K562 (cell line): ENCODE measurements around the gene RBMS3. TPM values are rescaled to one million over a fixed set of nuclear protein-coding genes. Genes with fewer than 3 reads are reported as not detected.

ENCODE experiments used
- ATAC-seq: fragments of 200-7000 bp; cut with Tn5 transposase; 3 replicates; pipeline ENCODE4 v1.9.1; 2020; ENCODE audit warnings: moderate library complexity
- BruUV-seq: library from RNA; stranded (reverse); fragments of 400-500 nt; replicated peaks from 2 replicates; lab custom pipeline; 2021; lab: Mats Ljungman, UMichigan
- CTCF ChIA-PET: fragments of 300-600 bp; formaldehyde crosslinking; extraction: SDS; loops from one replicate; lab custom pipeline; 2021; ENCODE audit warnings: low intra/inter-chr PET ratio; lab: Yijun Ruan, JAX
- POLR2A ChIA-PET: fragments of 300-600, 350-650 bp; sonication (Branson Sonifier 250); formaldehyde crosslinking; extraction: SDS; loops from one replicate; lab custom pipeline; 2021; ENCODE audit warnings: antibody characterized with exemption, inconsistent platforms; lab: Yijun Ruan, JAX
- DNase-seq, 4 experiments: peaks; one replicate each; pipeline versions ENCODE4 v3.0.0 to v3.0.0-alpha.2; 2011 to 2018; ENCODE audit warnings: low spot score in 3 of 4, mixed read lengths in 3 of 4; ENCODE audit errors: extremely low read depth in 1 of 4
- FAIRE-seq: peaks from 2 replicates; lab custom pipeline; 2011; peaks lifted over from hg19 to GRCh38; lab: Jason Lieb, UNC
- H2AFZ ChIP-seq: 2 replicates; pipeline ENCODE4 v1.6.0; 2011; ENCODE audit warnings: low read depth, low read length, control low read depth, inconsistent platforms
- H3K27ac ChIP-seq: fragments of 200-600 bp; 3 replicates; pipeline ENCODE4 v1.8.0; 2011; ENCODE audit warnings: low read depth, mild to moderate bottlenecking, control low read depth, inconsistent platforms, low read length, moderate library complexity, mixed read lengths; ENCODE audit errors: extremely low read depth
- H3K27me3 ChIP-seq, 2 experiments: fragments of 300-600 bp in 1 of 2; 2 replicates in 1 of 2; 3 replicates in 1 of 2; pipeline versions ENCODE4 v1.6.0 to v1.8.0; 2011; ENCODE audit warnings: inconsistent platforms in 2 of 2, low read length in 2 of 2, mild to moderate bottlenecking in 1 of 2, mixed read lengths in 1 of 2, moderate library complexity in 1 of 2; ENCODE audit not compliant: control insufficient read depth in 2 of 2, insufficient read depth in 2 of 2
- H3K36me3 ChIP-seq: fragments of 300-600 bp; 3 replicates; pipeline ENCODE4 v1.8.0; 2011; ENCODE audit warnings: mild to moderate bottlenecking, low read length, inconsistent platforms; ENCODE audit not compliant: control insufficient read depth, insufficient read depth
- H3K4me1 ChIP-seq, 2 experiments: fragments of 200-600 bp in 1 of 2; replicated peaks in 1 of 2; 2 replicates in 1 of 2; 3 replicates in 1 of 2; pipeline versions ENCODE4 v1.5.1 to v1.8.0; 2011; ENCODE audit warnings: inconsistent platforms in 2 of 2, low read length in 2 of 2, mild to moderate bottlenecking in 1 of 2, mixed read lengths in 1 of 2, moderate library complexity in 1 of 2; ENCODE audit not compliant: control insufficient read depth in 2 of 2, insufficient read depth in 2 of 2
- H3K4me2 ChIP-seq: 2 replicates; pipeline ENCODE4 v1.6.1; 2011; ENCODE audit warnings: low read length, control low read depth, inconsistent platforms, mixed read lengths; ENCODE audit not compliant: insufficient read depth
- H3K4me3 ChIP-seq: fragments of 200-600 bp; sonication (generic), shearing (Covaris generic); 2 replicates; pipeline ENCODE4 v1.5.1; 2016; ENCODE audit warnings: control low read depth, inconsistent platforms
- H3K79me2 ChIP-seq: fragments of 200-600 bp; 3 replicates; pipeline ENCODE4 v1.8.0; 2011; ENCODE audit warnings: low read length, inconsistent platforms; ENCODE audit not compliant: control insufficient read depth, insufficient read depth
- H3K9ac ChIP-seq, 2 experiments: 2 replicates each; pipeline versions ENCODE4 v1.6.0 to v1.6.1; 2011; ENCODE audit warnings: low read depth in 2 of 2, low read length in 2 of 2, control low read depth in 1 of 2, inconsistent platforms in 1 of 2, mild to moderate bottlenecking in 1 of 2, mixed read lengths in 1 of 2; ENCODE audit not compliant: insufficient read depth in 1 of 2
- H3K9me1 ChIP-seq: one replicate; pipeline ENCODE4 v1.6.0; 2011; ENCODE audit warnings: inconsistent platforms, mild to moderate bottlenecking, low read length, moderate library complexity; ENCODE audit not compliant: control insufficient read depth, insufficient read depth
- H3K9me3 ChIP-seq: replicated peaks from 2 replicates; pipeline ENCODE4 v1.5.1; 2011; ENCODE audit warnings: low read depth, low read length, inconsistent platforms; ENCODE audit not compliant: control insufficient read depth, insufficient read depth
- H4K20me1 ChIP-seq: replicated peaks from 2 replicates; pipeline ENCODE4 v1.6.1; 2011; ENCODE audit warnings: low read length, inconsistent platforms, mixed read lengths; ENCODE audit not compliant: control insufficient read depth, insufficient read depth
- CBFB ChIP-seq: sonication (generic); formaldehyde crosslinking; IDR thresholded peaks from 2 replicates; pipeline ENCODE4 v1.4.0; 2020; ENCODE audit warnings: mild to moderate bottlenecking, missing genetic modification reagents
- CTBP1 ChIP-seq: fragments of 450-650 bp; IDR thresholded peaks from 2 replicates; pipeline ENCODE4 v1.6.1; 2016; ENCODE audit warnings: borderline replicate concordance
- DACH1 ChIP-seq: fragments of 450-650 bp; IDR thresholded peaks from 2 replicates; pipeline ENCODE4 v1.6.1; 2018; ENCODE audit not compliant: partially characterized antibody
- HNRNPL ChIP-seq: fragments of 200-400 bp; formaldehyde crosslinking; IDR thresholded peaks from 2 replicates; pipeline ENCODE4 v1.6.1; 2017; ENCODE audit warnings: low read depth, mild to moderate bottlenecking, low read length
- IRF2 ChIP-seq: sonication (generic); formaldehyde crosslinking; IDR thresholded peaks from 2 replicates; pipeline ENCODE4 v1.8.1; 2022; ENCODE audit warnings: mild to moderate bottlenecking, missing genetic modification reagents
- NELFE ChIP-seq: IDR thresholded peaks from 2 replicates; pipeline ENCODE4 v1.6.1; 2011; ENCODE audit warnings: mild to moderate bottlenecking; ENCODE audit not compliant: insufficient read depth, insufficient read length
- NEUROD1 ChIP-seq: fragments of 150-350 bp; IDR thresholded peaks from 2 replicates; pipeline ENCODE4 v1.6.1; 2014; ENCODE audit warnings: borderline replicate concordance, low read length, low read depth; ENCODE audit not compliant: partially characterized antibody
- POLR2A ChIP-seq: fragments of 450-650 bp; conservative IDR thresholded peaks from 2 replicates; pipeline ENCODE4 v1.6.1; 2016
- PTTG1 ChIP-seq: fragments of 450-650 bp; IDR thresholded peaks from 2 replicates; pipeline ENCODE4 v1.6.1; 2016; ENCODE audit warnings: low read depth, mild to moderate bottlenecking, missing genetic modification characterization, missing compliant biosample characterization
- SAFB ChIP-seq: fragments of 200-400 bp; formaldehyde crosslinking; IDR thresholded peaks from 2 replicates; pipeline ENCODE4 v1.6.1; 2017; ENCODE audit warnings: low read depth, low read length, borderline replicate concordance
- SMAD2 ChIP-seq: fragments of 150-350 bp; IDR thresholded peaks from 2 replicates; pipeline ENCODE4 v1.6.1; 2014; ENCODE audit warnings: low read depth, mild to moderate bottlenecking, low read length
- TFAM ChIP-seq: fragments of 250-450 bp; sonication (Bioruptor Pico); conservative IDR thresholded peaks from 2 replicates; pipeline ENCODE4 v1.5.0; 2021; ENCODE audit warnings: mild to moderate bottlenecking, moderate library complexity
- ZNF165 ChIP-seq: fragments of 250-450 bp; sonication (Bioruptor Pico); IDR thresholded peaks from 2 replicates; pipeline ENCODE4 v1.4.0; 2020; ENCODE audit warnings: borderline replicate concordance
- WGBS: fragments of 100-300 bp; shearing (Covaris generic); methylation state at CpG from one replicate; pipeline ENCODE4 v1.1.6; 2016; ENCODE audit warnings: low coverage, mixed read lengths; ENCODE audit not compliant: insufficient coverage; ENCODE audit errors: missing lambda C conversion rate; 5-methylcytosine and 5-hydroxymethylcytosine counted together
- in situ Hi-C: fragments of 300-500 bp; cut with MboI; formaldehyde crosslinking; loops from 4 replicates; pipeline ENCODE4 v1.15.0; 2018; ENCODE audit warnings: inconsistent platforms, mixed read lengths
- intact Hi-C: fragments of 100-400 bp; cut with micrococcal nuclease; formaldehyde crosslinking; loops from 2 replicates; pipeline ENCODE4 v1.14.2; 2022
- polyA plus RNA-seq, 8 experiments: library from polyadenylated mRNA; depleted of rRNA in 4 of 8; stranded (reverse) in 5 of 8; unstranded in 3 of 8; fragments of >200 nt; fragmentation: Nextera tagmentation in 2 of 8; fragmentation: Illumina TruSeq in 1 of 8; extraction: Ambion mirVana in 2 of 8; extraction: Trizol in 1 of 8; gene quantifications; 2 replicates each; pipeline versions ENCODE4 v1.2.1 to v1.2.3, GENCODE V29; 2011 to 2014; ENCODE audit warnings: inconsistent platforms in 1 of 8, missing spikeins in 1 of 8
- total RNA-seq, 7 experiments: library from RNA; depleted of rRNA in 6 of 7; stranded (reverse); fragments of >200 nt in 6 of 7; fragmentation: Illumina TruSeq in 2 of 7; extraction: Trizol in 2 of 7; gene quantifications; 2 replicates each; pipeline versions ENCODE4 v1.2.1 to v1.2.3, GENCODE V29; 2011 to 2021; ENCODE audit warnings: low replicate concordance in 1 of 7
- TF ChIP-seq, protein P1 (sequence below): sonication (generic); formaldehyde crosslinking; IDR thresholded peaks from 2 replicates; pipeline ENCODE4 v1.8.0; 2023; ENCODE audit warnings: mild to moderate bottlenecking, missing genetic modification reagents
- TF ChIP-seq, protein P2 (sequence below): sonication (generic); formaldehyde crosslinking; IDR thresholded peaks from 2 replicates; pipeline ENCODE4 v1.8.1; 2023; ENCODE audit warnings: mild to moderate bottlenecking, missing genetic modification reagents
- TF ChIP-seq, protein P3 (sequence below): fragments of 450-650 bp; IDR thresholded peaks from 2 replicates; pipeline ENCODE4 v1.6.1; 2016; ENCODE audit warnings: antibody characterized with exemption

RBMS3 gene
- total and polyA plus RNA-seq, 9 of the 15 experiments (the other 6 are each of a cell fraction or from before 2014, with no cell fraction given), result 0.20 TPM; not detected in 8

DNA sequence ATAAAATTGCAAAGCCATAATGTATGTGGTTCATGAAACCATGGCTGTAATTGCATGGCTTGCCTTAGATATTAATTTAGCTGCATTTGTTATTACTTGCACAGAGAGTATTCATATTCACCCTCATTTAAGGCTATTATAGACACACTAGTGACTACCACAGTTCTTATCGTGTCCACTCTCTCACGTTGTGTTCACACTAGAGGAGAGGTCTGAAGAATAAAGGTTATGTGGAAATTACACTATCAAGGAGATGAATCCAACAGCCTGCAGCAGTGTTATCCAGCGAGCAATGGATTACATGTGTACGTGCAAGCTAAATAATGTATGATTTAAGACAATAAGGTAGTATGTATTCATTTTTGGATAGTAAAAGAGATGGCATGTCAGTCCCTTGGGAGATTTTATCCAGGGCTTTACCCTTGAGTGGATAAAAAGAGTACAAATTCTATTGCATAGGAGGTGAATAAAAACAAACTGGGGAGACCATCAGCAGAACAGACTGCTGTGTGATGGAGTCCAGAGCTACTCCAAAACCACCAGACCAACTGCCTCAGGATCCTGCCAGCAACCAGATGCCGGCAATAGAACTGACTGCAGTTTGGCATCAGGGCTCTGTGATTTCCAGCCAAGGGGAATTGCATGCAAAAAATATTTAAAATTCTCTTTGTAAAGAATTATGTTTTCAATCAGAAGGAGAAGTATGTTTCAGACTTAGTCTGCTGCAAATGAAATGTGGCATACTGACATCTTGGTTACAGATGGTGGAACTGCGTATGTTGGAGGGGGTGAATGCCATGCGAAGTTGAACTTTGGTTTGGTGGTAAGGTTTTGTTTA lies 146.6 kb downstream of the RBMS3 start:
- in situ Hi-C loops, result no loop called here
- CTCF ChIA-PET, result no interaction called here
- POLR2A ChIA-PET, result no interaction called here
- Histone ChIP-seq H3K4me2 (no peak overlapping the region), H3K36me3 (no peaks in the 10 kb centered on the region), H4K20me1 (no peaks in the 10 kb centered on the region), H3K27me3 (no peaks in the 10 kb centered on the region), H3K4me1 (no peaks in the 10 kb centered on the region), H3K9ac (no peak overlapping the region), H3K27ac (no peak overlapping the region), H3K9me3 (no peaks in the 10 kb centered on the region), H3K9me1 (no peaks in the 10 kb centered on the region), H3K79me2 (no peaks in the 10 kb centered on the region), H2AFZ (no peak overlapping the region), H3K4me3 (no peak overlapping the region)
- DNase-seq (no peak), FAIRE-seq (no peak), ATAC-seq (no peak)
- 3% methylated on average over 7 of the region's 7 CpGs for WGBS
- intact Hi-C loops, result no loop called here
- BruUV-seq, result no TSS peak
- TF ChIP-seq SMAD2 (no peak), ZNF165 (no peak), IRF2 (CRISPR knock-in tag) (no peak), SAFB (no peak), HNRNPL (no peak), TFAM (no peak), POLR2A (no peak), NELFE (no peak), NEUROD1 (no peak), CTBP1 (no peak), DACH1 (no peak), CBFB (CRISPR knock-in tag) (no peak), PTTG1 (tag) (no peak)
- TF ChIP-seq, protein P1, sequence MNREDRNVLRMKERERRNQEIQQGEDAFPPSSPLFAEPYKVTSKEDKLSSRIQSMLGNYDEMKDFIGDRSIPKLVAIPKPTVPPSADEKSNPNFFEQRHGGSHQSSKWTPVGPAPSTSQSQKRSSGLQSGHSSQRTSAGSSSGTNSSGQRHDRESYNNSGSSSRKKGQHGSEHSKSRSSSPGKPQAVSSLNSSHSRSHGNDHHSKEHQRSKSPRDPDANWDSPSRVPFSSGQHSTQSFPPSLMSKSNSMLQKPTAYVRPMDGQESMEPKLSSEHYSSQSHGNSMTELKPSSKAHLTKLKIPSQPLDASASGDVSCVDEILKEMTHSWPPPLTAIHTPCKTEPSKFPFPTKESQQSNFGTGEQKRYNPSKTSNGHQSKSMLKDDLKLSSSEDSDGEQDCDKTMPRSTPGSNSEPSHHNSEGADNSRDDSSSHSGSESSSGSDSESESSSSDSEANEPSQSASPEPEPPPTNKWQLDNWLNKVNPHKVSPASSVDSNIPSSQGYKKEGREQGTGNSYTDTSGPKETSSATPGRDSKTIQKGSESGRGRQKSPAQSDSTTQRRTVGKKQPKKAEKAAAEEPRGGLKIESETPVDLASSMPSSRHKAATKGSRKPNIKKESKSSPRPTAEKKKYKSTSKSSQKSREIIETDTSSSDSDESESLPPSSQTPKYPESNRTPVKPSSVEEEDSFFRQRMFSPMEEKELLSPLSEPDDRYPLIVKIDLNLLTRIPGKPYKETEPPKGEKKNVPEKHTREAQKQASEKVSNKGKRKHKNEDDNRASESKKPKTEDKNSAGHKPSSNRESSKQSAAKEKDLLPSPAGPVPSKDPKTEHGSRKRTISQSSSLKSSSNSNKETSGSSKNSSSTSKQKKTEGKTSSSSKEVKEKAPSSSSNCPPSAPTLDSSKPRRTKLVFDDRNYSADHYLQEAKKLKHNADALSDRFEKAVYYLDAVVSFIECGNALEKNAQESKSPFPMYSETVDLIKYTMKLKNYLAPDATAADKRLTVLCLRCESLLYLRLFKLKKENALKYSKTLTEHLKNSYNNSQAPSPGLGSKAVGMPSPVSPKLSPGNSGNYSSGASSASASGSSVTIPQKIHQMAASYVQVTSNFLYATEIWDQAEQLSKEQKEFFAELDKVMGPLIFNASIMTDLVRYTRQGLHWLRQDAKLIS (CRISPR knock-in tag), result no peak
- TF ChIP-seq, protein P2, sequence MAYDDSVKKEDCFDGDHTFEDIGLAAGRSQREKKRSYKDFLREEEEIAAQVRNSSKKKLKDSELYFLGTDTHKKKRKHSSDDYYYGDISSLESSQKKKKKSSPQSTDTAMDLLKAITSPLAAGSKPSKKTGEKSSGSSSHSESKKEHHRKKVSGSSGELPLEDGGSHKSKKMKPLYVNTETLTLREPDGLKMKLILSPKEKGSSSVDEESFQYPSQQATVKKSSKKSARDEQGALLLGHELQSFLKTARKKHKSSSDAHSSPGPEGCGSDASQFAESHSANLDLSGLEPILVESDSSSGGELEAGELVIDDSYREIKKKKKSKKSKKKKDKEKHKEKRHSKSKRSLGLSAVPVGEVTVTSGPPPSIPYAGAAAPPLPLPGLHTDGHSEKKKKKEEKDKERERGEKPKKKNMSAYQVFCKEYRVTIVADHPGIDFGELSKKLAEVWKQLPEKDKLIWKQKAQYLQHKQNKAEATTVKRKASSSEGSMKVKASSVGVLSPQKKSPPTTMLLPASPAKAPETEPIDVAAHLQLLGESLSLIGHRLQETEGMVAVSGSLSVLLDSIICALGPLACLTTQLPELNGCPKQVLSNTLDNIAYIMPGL (CRISPR knock-in tag), result no peak
- TF ChIP-seq, protein P3, sequence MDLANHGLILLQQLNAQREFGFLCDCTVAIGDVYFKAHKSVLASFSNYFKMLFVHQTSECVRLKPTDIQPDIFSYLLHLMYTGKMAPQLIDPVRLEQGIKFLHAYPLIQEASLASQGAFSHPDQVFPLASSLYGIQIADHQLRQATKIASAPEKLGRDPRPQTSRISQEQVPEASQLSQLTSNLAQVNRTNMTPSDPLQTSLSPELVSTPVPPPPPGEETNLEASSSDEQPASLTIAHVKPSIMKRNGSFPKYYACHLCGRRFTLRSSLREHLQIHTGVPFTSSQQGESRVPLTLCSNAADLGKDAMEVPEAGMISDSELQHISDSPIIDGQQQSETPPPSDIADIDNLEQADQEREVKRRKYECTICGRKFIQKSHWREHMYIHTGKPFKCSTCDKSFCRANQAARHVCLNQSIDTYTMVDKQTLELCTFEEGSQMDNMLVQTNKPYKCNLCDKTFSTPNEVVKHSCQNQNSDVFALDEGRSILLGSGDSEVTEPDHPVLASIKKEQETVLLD, result no peak
